Upper lobe of left lung (tissue), 4 donors: ENCODE results near the gene TASP1.

Experiments
- EP300 ChIP-seq, 4 donors: sonication (generic); formaldehyde crosslinking; IDR thresholded peaks; one replicate each; pipeline ENCODE4 v1.5.1; 2017; ENCODE audit warnings: antibody characterized with exemption in 4 of 4, control low read depth in 2 of 4
- POLR2A ChIP-seq, 4 donors: fragments of 450-650 bp; IDR thresholded peaks; one replicate each; pipeline ENCODE4 v1.5.1; 2016 to 2017; ENCODE audit warnings: antibody characterized with exemption in 4 of 4, mild to moderate bottlenecking in 2 of 4
- TF ChIP-seq, protein P1 (sequence below), 6 experiments: fragments of 450-650 bp in 4 of 6; fragments of 200-600 bp in 2 of 6; sonication (generic) in 2 of 6; IDR thresholded peaks; one replicate each; pipeline ENCODE4 v1.5.1; 2016 to 2019; ENCODE audit warnings: antibody characterized with exemption in 6 of 6

DNA sequence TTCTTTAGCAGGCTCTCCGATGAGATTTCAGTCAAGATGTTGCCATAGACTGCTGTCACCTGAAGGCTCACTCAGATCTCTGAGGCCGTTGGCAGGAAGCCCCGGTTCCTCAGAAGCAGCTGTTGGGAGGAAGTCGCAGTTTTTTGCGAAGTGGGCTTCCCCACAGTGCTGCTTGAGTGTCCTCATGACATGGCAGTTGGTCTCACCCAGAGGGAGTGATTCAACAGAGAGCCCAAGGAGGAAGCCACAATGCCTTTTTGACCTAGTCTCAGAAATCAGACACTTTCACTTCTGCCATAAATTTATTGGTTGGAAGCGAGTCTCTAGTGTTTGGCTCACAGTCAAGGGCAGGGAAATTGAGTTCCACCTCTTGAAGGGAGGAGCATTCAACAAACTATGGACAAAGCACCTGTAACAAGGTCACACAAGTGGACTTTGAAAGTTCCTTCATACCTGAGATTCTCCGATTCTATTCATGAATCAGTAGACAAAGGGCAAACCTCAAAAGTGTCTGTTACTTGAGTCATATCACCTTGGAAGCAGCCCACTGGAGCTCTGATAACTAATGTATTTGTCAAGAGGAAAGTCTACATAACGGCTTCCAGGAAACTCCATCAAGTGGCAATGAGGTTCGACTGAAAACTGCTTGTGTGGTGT, 208.3 kb downstream of the TASP1 start:
- TF ChIP-seq, protein P1, sequence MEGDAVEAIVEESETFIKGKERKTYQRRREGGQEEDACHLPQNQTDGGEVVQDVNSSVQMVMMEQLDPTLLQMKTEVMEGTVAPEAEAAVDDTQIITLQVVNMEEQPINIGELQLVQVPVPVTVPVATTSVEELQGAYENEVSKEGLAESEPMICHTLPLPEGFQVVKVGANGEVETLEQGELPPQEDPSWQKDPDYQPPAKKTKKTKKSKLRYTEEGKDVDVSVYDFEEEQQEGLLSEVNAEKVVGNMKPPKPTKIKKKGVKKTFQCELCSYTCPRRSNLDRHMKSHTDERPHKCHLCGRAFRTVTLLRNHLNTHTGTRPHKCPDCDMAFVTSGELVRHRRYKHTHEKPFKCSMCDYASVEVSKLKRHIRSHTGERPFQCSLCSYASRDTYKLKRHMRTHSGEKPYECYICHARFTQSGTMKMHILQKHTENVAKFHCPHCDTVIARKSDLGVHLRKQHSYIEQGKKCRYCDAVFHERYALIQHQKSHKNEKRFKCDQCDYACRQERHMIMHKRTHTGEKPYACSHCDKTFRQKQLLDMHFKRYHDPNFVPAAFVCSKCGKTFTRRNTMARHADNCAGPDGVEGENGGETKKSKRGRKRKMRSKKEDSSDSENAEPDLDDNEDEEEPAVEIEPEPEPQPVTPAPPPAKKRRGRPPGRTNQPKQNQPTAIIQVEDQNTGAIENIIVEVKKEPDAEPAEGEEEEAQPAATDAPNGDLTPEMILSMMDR (IDR thresholded peaks at IDR 0.05), result no peak
- TF ChIP-seq POLR2A (IDR thresholded peaks at IDR 0.05) (no peak), EP300 (IDR thresholded peaks at IDR 0.05) (no peak)
